HAP-1 (cell line): Measurements from ENCODE around the gene RHD.
A peak's percentile ranks its signal among the peaks of the same experiment; 100 is the strongest.
"Not testable (repeated sequence)": the region's sequence is repeated elsewhere in the genome, so short reads cannot be mapped to it uniquely, and the experiment has no call there.

Source experiments
- DNase-seq, 2 experiments: peaks; one replicate each; pipeline ENCODE4 v3.0.0-alpha.2; 2016 to 2020; ENCODE audit warnings: low spot score in 2 of 2
- H3K27me3 ChIP-seq: fragments of 250-450 bp; sonication (Bioruptor Pico); 2 replicates; pipeline ENCODE4 v1.5.1; 2020; ENCODE audit warnings: low read depth, mild to moderate bottlenecking, moderate library complexity
- H3K36me3 ChIP-seq: fragments of 250-450 bp; sonication (Bioruptor Pico); replicated peaks from 2 replicates; pipeline ENCODE4 v1.5.1; 2020; ENCODE audit warnings: mild to moderate bottlenecking
- H3K4me1 ChIP-seq: fragments of 250-450 bp; sonication (Bioruptor Pico); 2 replicates; pipeline ENCODE4 v1.5.1; 2020; ENCODE audit warnings: mild to moderate bottlenecking
- H3K4me3 ChIP-seq: fragments of 250-450 bp; sonication (Bioruptor Pico); 2 replicates; pipeline ENCODE4 v1.5.1; 2020; ENCODE audit warnings: mild to moderate bottlenecking, moderate library complexity
- H3K9me3 ChIP-seq: fragments of 250-450 bp; sonication (Bioruptor Pico); 2 replicates; pipeline ENCODE4 v1.5.1; 2020; ENCODE audit warnings: mild to moderate bottlenecking, moderate library complexity
- in situ Hi-C: fragments of 300-500 bp; cut with MboI; formaldehyde crosslinking; loops from 3 replicates; pipeline ENCODE4 v1.14.3; 2020; ENCODE audit warnings: low sequenced_read_pairs, inconsistent platforms, mixed read lengths

RHD gene

GRCh38 chr1:25268143-25268760, 4.1 kb upstream of the RHD start:
- DNase-seq, H3K9me3 ChIP-seq: not testable (repeated sequence)
- H3K4me3 ChIP-seq = peak overlapping the region; percentile 26

GRCh38 chr1:25275648-25276047, 3.3 kb downstream of the RHD start:
- DNase-seq, in situ Hi-C loops, H3K36me3 ChIP-seq, H3K4me1 ChIP-seq, H3K4me3 ChIP-seq, H3K9me3 ChIP-seq, H3K27me3 ChIP-seq: not testable (repeated sequence)

More at GRCh38 chr1:25268143-25268760, 4.1 kb upstream of the RHD start:
- in situ Hi-C loops, H3K4me1 ChIP-seq, H3K36me3 ChIP-seq, H3K27me3 ChIP-seq: not testable (repeated sequence)

GRCh38 chr1:25277295-25277694, 5.0 kb downstream of the RHD start:
- H3K9me3 ChIP-seq, H3K36me3 ChIP-seq, H3K4me3 ChIP-seq, H3K4me1 ChIP-seq, H3K27me3 ChIP-seq, in situ Hi-C loops, DNase-seq: not testable (repeated sequence)

- in situ Hi-C loops, H3K36me3 ChIP-seq, DNase-seq, H3K9me3 ChIP-seq, H3K27me3 ChIP-seq, H3K4me3 ChIP-seq, H3K4me1 ChIP-seq: not testable (repeated sequence)
These were observed 6.0 kb downstream of the RHD start for GRCh38 chr1:25278358-25278757.

GRCh38 chr1:25278790-25279189, 6.5 kb downstream of the RHD start:
- DNase-seq, in situ Hi-C loops, H3K4me1 ChIP-seq, H3K4me3 ChIP-seq, H3K27me3 ChIP-seq, H3K9me3 ChIP-seq, H3K36me3 ChIP-seq: not testable (repeated sequence)

- H3K36me3 ChIP-seq, DNase-seq, in situ Hi-C loops, H3K9me3 ChIP-seq, H3K27me3 ChIP-seq, H3K4me1 ChIP-seq, H3K4me3 ChIP-seq: not testable (repeated sequence)
These were observed 7.4 kb downstream of the RHD start for GRCh38 chr1:25279693-25280111.

- H3K4me1 ChIP-seq, in situ Hi-C loops, DNase-seq, H3K4me3 ChIP-seq, H3K27me3 ChIP-seq, H3K9me3 ChIP-seq, H3K36me3 ChIP-seq: not testable (repeated sequence)
These were observed 13.6 kb downstream of the RHD start for GRCh38 chr1:25285862-25286261.

GRCh38 chr1:25287164-25287563, 14.9 kb downstream of the RHD start:
- H3K9me3 ChIP-seq, DNase-seq, H3K27me3 ChIP-seq, H3K36me3 ChIP-seq, in situ Hi-C loops, H3K4me3 ChIP-seq, H3K4me1 ChIP-seq: not testable (repeated sequence)

- H3K4me3 ChIP-seq, DNase-seq, H3K9me3 ChIP-seq, H3K27me3 ChIP-seq, in situ Hi-C loops, H3K36me3 ChIP-seq, H3K4me1 ChIP-seq: not testable (repeated sequence)
These were observed 16.3 kb downstream of the RHD start for GRCh38 chr1:25288573-25289101.

GRCh38 chr1:25290043-25290442, 17.7 kb downstream of the RHD start:
- in situ Hi-C loops = not testable (repeated sequence)

GRCh38 chr1:25293426-25293825, 21.1 kb downstream of the RHD start:
- in situ Hi-C loops, H3K36me3 ChIP-seq: not testable (repeated sequence)

More at GRCh38 chr1:25290043-25290442, 17.7 kb downstream of the RHD start:
- H3K36me3 ChIP-seq, H3K27me3 ChIP-seq, H3K4me1 ChIP-seq, H3K4me3 ChIP-seq, H3K9me3 ChIP-seq: not testable (repeated sequence)
- peak in 1 of 2 experiments; percentile 52 for DNase-seq

GRCh38 chr1:25294889-25295826, 22.8 kb downstream of the RHD start:
- DNase-seq, H3K4me3 ChIP-seq, H3K4me1 ChIP-seq, H3K36me3 ChIP-seq, in situ Hi-C loops, H3K27me3 ChIP-seq, H3K9me3 ChIP-seq: not testable (repeated sequence)

More at GRCh38 chr1:25293426-25293825, 21.1 kb downstream of the RHD start:
- not testable (repeated sequence) for DNase-seq, H3K27me3 ChIP-seq, H3K4me1 ChIP-seq, H3K4me3 ChIP-seq, H3K9me3 ChIP-seq

GRCh38 chr1:25296501-25296900, 24.2 kb downstream of the RHD start:
- H3K4me3 ChIP-seq, H3K27me3 ChIP-seq, H3K9me3 ChIP-seq, H3K36me3 ChIP-seq, DNase-seq, H3K4me1 ChIP-seq, in situ Hi-C loops: not testable (repeated sequence)

GRCh38 chr1:25300729-25301128, 28.4 kb downstream of the RHD start:
- H3K9me3 ChIP-seq, H3K4me3 ChIP-seq, H3K27me3 ChIP-seq, DNase-seq, in situ Hi-C loops, H3K36me3 ChIP-seq, H3K4me1 ChIP-seq: not testable (repeated sequence)
